A549 (cell line): Measurements from ENCODE around the gene GTF2IRD2. TPM values are rescaled to one million over a fixed set of nuclear protein-coding genes. Genes with fewer than 3 reads are reported as not detected.

Source experiments
- polyA plus RNA-seq, 4 experiments: library from polyadenylated mRNA; depleted of rRNA in 3 of 4; stranded (reverse); fragments of >200 nt; fragmentation: RNase III in 1 of 4; extraction: RNeasy Plus Mini Kit Qiagen cat#74134 plus additional on column Dnase treatment in 1 of 4; gene quantifications; 2 replicates in 3 of 4; 3 replicates in 1 of 4; pipeline ENCODE4 v1.2.3, GENCODE V29; 2011 to 2017
- small RNA-seq, 6 experiments: library from RNA; depleted of rRNA; stranded (forward); fragments of <200 nt; gene quantifications; one replicate each; pipeline ENCODE3, GENCODE V24; 2012

Gene GTF2IRD2
- polyA plus RNA-seq, 2 of the 4 experiments (the other 2 are of a cell fraction) = 5.5 to 16.0 TPM

Small RNA genes within 50 kb of the gene (small RNA-seq; reads per million reads assigned to genes)
- gene RF00019 = 0 reads per million in 6 experiments

Other genes with a start within 250 kb of the GTF2IRD2 start
- gene GTF2I, start 193.9 kb downstream of the GTF2IRD2 start, polyA plus RNA-seq (2011; rRNA removed) = 107 and 123 TPM in 2 replicates
- gene GTF2I, start 193.9 kb downstream of the GTF2IRD2 start, polyA plus RNA-seq (2017; fragmentation: RNase III; extraction: RNeasy Plus Mini Kit Qiagen cat#74134 plus additional on column Dnase treatment) = 141 to 146 TPM (median 144 TPM) in 3 replicates
- not detected in 2 replicates for gene NCF1, start 77.6 kb downstream of the GTF2IRD2 start, polyA plus RNA-seq (2011; rRNA removed)
- 0.04 TPM in 1 of 3 replicates, not detected in the others for gene NCF1, start 77.6 kb downstream of the GTF2IRD2 start, polyA plus RNA-seq (2017; fragmentation: RNase III; extraction: RNeasy Plus Mini Kit Qiagen cat#74134 plus additional on column Dnase treatment)
- 6.0 and 11.8 TPM in 2 replicates for gene CASTOR2, start 113.1 kb upstream of the GTF2IRD2 start, polyA plus RNA-seq (2011; rRNA removed)
- gene CASTOR2, start 113.1 kb upstream of the GTF2IRD2 start, polyA plus RNA-seq (2017; fragmentation: RNase III; extraction: RNeasy Plus Mini Kit Qiagen cat#74134 plus additional on column Dnase treatment) = 4.6 to 5.2 TPM (median 4.8 TPM) in 3 replicates
- gene RCC1L, start 222.2 kb upstream of the GTF2IRD2 start, polyA plus RNA-seq (2011; rRNA removed) = 51.3 and 56.7 TPM in 2 replicates
- 55.3 to 59.6 TPM (median 57.5 TPM) in 3 replicates for gene RCC1L, start 222.2 kb upstream of the GTF2IRD2 start, polyA plus RNA-seq (2017; fragmentation: RNase III; extraction: RNeasy Plus Mini Kit Qiagen cat#74134 plus additional on column Dnase treatment)
- 16.2 and 19.5 TPM in 2 replicates for gene GTF2IRD2B, start 241.0 kb upstream of the GTF2IRD2 start, polyA plus RNA-seq (2011; rRNA removed)
- gene GTF2IRD2B, start 241.0 kb upstream of the GTF2IRD2 start, polyA plus RNA-seq (2017; fragmentation: RNase III; extraction: RNeasy Plus Mini Kit Qiagen cat#74134 plus additional on column Dnase treatment) = 7.1 to 10.1 TPM (median 7.4 TPM) in 3 replicates